GM12878 (cell line): ENCODE data around the gene KDM4C. TPM values are rescaled to one million over a fixed set of nuclear protein-coding genes. Genes with fewer than 3 reads are reported as not detected.

Source experiments
- ATAC-seq: fragments of 200-7000 bp; cut with Tn5 transposase; 3 replicates; pipeline ENCODE4 v1.9.1; 2020; ENCODE audit warnings: mild to moderate bottlenecking, moderate library complexity
- BruUV-seq: library from RNA; stranded (reverse); fragments of 400-500 nt; replicated peaks from 2 replicates; lab custom pipeline; 2021; lab: Mats Ljungman, UMichigan
- CTCF ChIA-PET: fragments of 300-600 bp; sonication (Branson Sonifier 250); formaldehyde crosslinking; extraction: SDS; loops from one replicate; lab custom pipeline; 2021; ENCODE audit warnings: inconsistent platforms; lab: Yijun Ruan, JAX
- POLR2A ChIA-PET: fragments of 350-600 bp; formaldehyde crosslinking; extraction: SDS; loops from one replicate; lab custom pipeline; 2021; ENCODE audit warnings: inconsistent platforms; lab: Charles Lee
- RAD21 ChIA-PET: fragments of 300-600 bp; sonication (Branson Sonifier 250); formaldehyde crosslinking; loops from one replicate; lab custom pipeline; 2023; ENCODE audit warnings: antibody characterized with exemption; ENCODE audit not compliant: unreplicated experiment; lab: Charles Lee
- SMC1A ChIA-PET: fragments of 300-600 bp; sonication (Branson Sonifier 250); formaldehyde crosslinking; loops from one replicate; lab custom pipeline; 2023; ENCODE audit not compliant: unreplicated experiment, uncharacterized antibody; lab: Charles Lee
- DNase-seq: peaks from one replicate; pipeline ENCODE4 v3.0.0-alpha.2; 2011; ENCODE audit warnings: low read depth, low spot score
- FAIRE-seq: peaks from 3 replicates; lab custom pipeline; 2011; peaks lifted over from hg19 to GRCh38; lab: Jason Lieb, UNC
- H2AFZ ChIP-seq: 2 replicates; pipeline ENCODE4 v1.6.0; 2011; ENCODE audit warnings: low read depth, low read length, control low read depth; ENCODE audit not compliant: control insufficient read depth
- H3K27ac ChIP-seq: 2 replicates; pipeline ENCODE4 v1.5.1; 2011; ENCODE audit warnings: control low read depth; ENCODE audit not compliant: control insufficient read depth, insufficient read depth
- H3K27me3 ChIP-seq, 2 experiments: replicated peaks in 1 of 2; 2 replicates each; pipeline versions ENCODE4 v1.6.0 to v1.6.1; 2011; ENCODE audit warnings: low read length in 1 of 2; ENCODE audit not compliant: control insufficient read depth in 2 of 2, insufficient read depth in 2 of 2
- H3K36me3 ChIP-seq, 2 experiments: 2 replicates each; pipeline ENCODE4 v1.5.1; 2011; ENCODE audit warnings: low read length in 1 of 2; ENCODE audit not compliant: control insufficient read depth in 2 of 2, insufficient read depth in 2 of 2
- H3K4me1 ChIP-seq: 2 replicates; pipeline ENCODE4 v1.6.1; 2011; ENCODE audit warnings: mild to moderate bottlenecking, low read length, moderate library complexity, mixed read lengths; ENCODE audit not compliant: control insufficient read depth, insufficient read depth
- H3K4me2 ChIP-seq: 2 replicates; pipeline ENCODE4 v1.6.0; 2011; ENCODE audit warnings: control low read depth; ENCODE audit not compliant: control insufficient read depth, insufficient read depth
- H3K4me3 ChIP-seq: fragments of 200-600 bp; sonication (generic); 2 replicates; pipeline ENCODE4 v1.5.1; 2016
- H3K79me2 ChIP-seq: 2 replicates; pipeline ENCODE4 v1.6.0; 2011; ENCODE audit warnings: low read length; ENCODE audit not compliant: control insufficient read depth, insufficient read depth
- H3K9ac ChIP-seq: 2 replicates; pipeline ENCODE4 v1.8.0; 2011; ENCODE audit warnings: low read length, control low read depth, mixed read lengths; ENCODE audit not compliant: control insufficient read depth, insufficient read depth
- H3K9me3 ChIP-seq: replicated peaks from 3 replicates; pipeline ENCODE4 v1.5.1; 2011; ENCODE audit warnings: mild to moderate bottlenecking, low read length; ENCODE audit not compliant: control insufficient read depth, insufficient read depth
- H4K20me1 ChIP-seq: 2 replicates; pipeline ENCODE4 v1.6.0; 2011; ENCODE audit not compliant: control insufficient read depth, insufficient read depth
- BHLHE40 ChIP-seq, 2 experiments: fragments of 450-650 bp in 1 of 2; IDR thresholded peaks; 2 replicates each; pipeline ENCODE4 v1.6.1; 2011 to 2017; ENCODE audit warnings: low read depth in 2 of 2, borderline replicate concordance in 1 of 2, improper control_type of control experiment in 1 of 2, low read length in 1 of 2, mild to moderate bottlenecking in 1 of 2
- BMI1 ChIP-seq: fragments of 450-650 bp; IDR thresholded peaks from 2 replicates; pipeline ENCODE4 v1.6.1; 2016; ENCODE audit warnings: mild to moderate bottlenecking, moderate library complexity, borderline replicate concordance
- CBFB ChIP-seq: IDR thresholded peaks from 2 replicates; pipeline ENCODE4 v1.6.1; 2016; ENCODE audit warnings: antibody characterized with exemption, low read depth
- FOXM1 ChIP-seq: IDR thresholded peaks from 2 replicates; pipeline ENCODE4 v1.6.1; 2012; ENCODE audit warnings: low read depth, mild to moderate bottlenecking, inconsistent platforms, low read length, moderate library complexity
- MEF2B ChIP-seq: fragments of 450-650 bp; IDR thresholded peaks from 2 replicates; pipeline ENCODE4 v1.6.1; 2018; ENCODE audit warnings: mild to moderate bottlenecking, moderate library complexity; ENCODE audit not compliant: partially characterized antibody, poor library complexity, severe bottlenecking
- MTA2 ChIP-seq: fragments of 450-650 bp; IDR thresholded peaks from 2 replicates; pipeline ENCODE4 v1.6.1; 2016; ENCODE audit warnings: low read depth, mild to moderate bottlenecking, moderate library complexity
- MXI1 ChIP-seq: fragments of 150-350 bp; IDR thresholded peaks from 2 replicates; pipeline ENCODE4 v1.6.1; 2011; ENCODE audit warnings: low read depth, mild to moderate bottlenecking, inconsistent platforms, low read length, improper control_type of control experiment
- NFIC ChIP-seq: IDR thresholded peaks from 2 replicates; pipeline ENCODE4 v1.6.1; 2012; ENCODE audit warnings: low read depth, mild to moderate bottlenecking, inconsistent platforms, low read length, moderate library complexity
- NR2F1 ChIP-seq: fragments of 450-650 bp; conservative IDR thresholded peaks from 2 replicates; pipeline ENCODE4 v1.6.1; 2017; ENCODE audit warnings: mild to moderate bottlenecking
- PML ChIP-seq: IDR thresholded peaks from 2 replicates; pipeline ENCODE4 v1.6.1; 2012; ENCODE audit warnings: low read length, inconsistent platforms
- RUNX3 ChIP-seq: IDR thresholded peaks from 2 replicates; pipeline ENCODE4 v1.6.1; 2012; ENCODE audit warnings: low read length, inconsistent platforms
- SIN3A ChIP-seq: IDR thresholded peaks from 2 replicates; pipeline ENCODE4 v1.6.1; 2012; ENCODE audit warnings: low read depth, low read length, improper control_type of control experiment
- SMC3 ChIP-seq: IDR thresholded peaks from 2 replicates; pipeline ENCODE4 v1.6.1; 2011; ENCODE audit warnings: low read length, improper control_type of control experiment, borderline replicate concordance
- TCF7 ChIP-seq: IDR thresholded peaks from 2 replicates; pipeline ENCODE4 v1.6.1; 2014; ENCODE audit warnings: antibody characterized with exemption, borderline replicate concordance
- WGBS: methylation state at CpG from one replicate; pipeline ENCODE4 v1.1.6; 2016; ENCODE audit warnings: low lambda C conversion rate; ENCODE audit not compliant: insufficient replicate concordance, insufficient coverage; ENCODE audit errors: missing lambda C conversion rate; 5-methylcytosine and 5-hydroxymethylcytosine counted together
- in situ Hi-C: fragments of 300-500 bp; cut with MboI; formaldehyde crosslinking; loops from 9 replicates; pipeline ENCODE4 v1.14.3; 2018; ENCODE audit warnings: mixed read lengths
- intact Hi-C: fragments of 100-400 bp; cut with micrococcal nuclease; formaldehyde crosslinking; loops from one replicate; pipeline ENCODE4 v1.14.2; 2022; ENCODE audit not compliant: unreplicated experiment
- polyA plus RNA-seq, 11 experiments: library from polyadenylated mRNA; depleted of rRNA in 4 of 11; unstranded in 6 of 11; stranded (reverse) in 5 of 11; fragments of >200 nt; fragmentation: Nextera tagmentation in 4 of 11; fragmentation: Illumina TruSeq in 1 of 11; extraction: Ambion mirVana in 4 of 11; extraction: Trizol in 1 of 11; gene quantifications; 1 replicate in 1 of 11; 2 replicates in 10 of 11; pipeline versions ENCODE4 v1.2.1 to v1.2.3, GENCODE V29; 2011 to 2016; ENCODE audit warnings: inconsistent platforms in 2 of 11, missing spikeins in 2 of 11, low read depth in 1 of 11
- total RNA-seq, 4 experiments: library from RNA; depleted of rRNA in 3 of 4; stranded (reverse); fragments of >200 nt in 3 of 4; fragmentation: Illumina TruSeq in 1 of 4; extraction: Trizol in 1 of 4; gene quantifications; 2 replicates each; pipeline versions ENCODE4 v1.2.1 to v1.2.3, GENCODE V29; 2013 to 2021
- TF ChIP-seq, protein P1 (sequence below): IDR thresholded peaks from 2 replicates; pipeline ENCODE4 v1.6.1; 2012; ENCODE audit warnings: low read length, inconsistent platforms
- TF ChIP-seq, protein P2 (sequence below): fragments of 450-650 bp; conservative IDR thresholded peaks from 2 replicates; pipeline ENCODE4 v1.6.1; 2017; ENCODE audit warnings: mild to moderate bottlenecking, moderate library complexity
- TF ChIP-seq, protein P3 (sequence below): IDR thresholded peaks from 2 replicates; pipeline ENCODE4 v1.6.1; 2011; ENCODE audit warnings: borderline replicate concordance, low read depth, mild to moderate bottlenecking, moderate library complexity, mixed read lengths, low read length; ENCODE audit not compliant: insufficient read depth; ENCODE audit errors: extremely low read length

Gene KDM4C
- total and polyA plus RNA-seq, 10 of the 15 experiments (the other 5 are each of a cell fraction or from before 2014, with no cell fraction given), result 6.8 to 41.2 (median 20.1) TPM

DNA sequence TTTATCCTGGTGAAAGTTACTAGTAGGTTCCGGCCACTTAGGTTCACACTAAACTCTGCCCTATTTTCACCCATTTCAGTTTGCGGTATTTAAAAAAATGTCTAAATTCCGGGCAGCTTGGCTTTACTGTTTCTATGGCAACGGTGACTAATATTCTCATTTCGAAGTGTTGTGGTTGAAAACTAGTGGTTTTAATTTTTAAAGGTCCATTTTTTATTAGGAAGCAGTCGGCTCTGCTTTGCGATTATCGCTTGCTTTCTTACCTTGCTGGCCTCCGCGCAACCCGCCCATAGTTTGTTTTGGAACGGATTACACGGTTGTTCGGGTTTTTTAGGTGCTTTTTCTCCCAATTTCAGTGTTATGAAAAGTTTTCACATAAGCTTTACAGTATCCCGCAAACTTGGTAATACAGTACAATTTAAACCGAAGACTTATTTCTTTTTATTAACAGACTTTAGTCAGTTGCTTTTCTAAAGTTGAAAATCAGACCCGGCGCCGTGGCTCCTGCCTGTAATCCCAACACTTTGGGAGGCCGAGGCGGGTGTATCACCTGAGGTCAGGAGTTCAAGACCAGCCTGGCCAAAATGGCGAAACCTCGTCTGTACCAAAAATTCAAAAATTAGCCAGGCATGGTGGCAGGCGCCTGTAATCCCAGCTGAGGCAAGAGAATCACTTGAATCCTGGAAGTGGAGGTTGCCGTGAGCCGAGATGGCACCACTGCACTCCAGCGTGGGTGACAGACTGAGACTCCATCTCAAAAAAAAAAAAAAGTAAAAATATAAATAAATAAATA is 1.6 kb downstream of the KDM4C start:
- POLR2A ChIA-PET, result interaction anchor here (0.6 to 2.7 kb wide), 11 partner anchors 8 to 94 kb away, joined by 3 to 12 read pairs (median 4); no protein-coding TSS in a partner anchor
- Histone ChIP-seq H3K4me3 (peak overlapping the region; percentile 76), H3K27ac (peak overlapping the region; percentile 96), H4K20me1 (0 out of 2 replicates have a peak, but pooled peaks cover 2% of the 10 kb centered on the region), H3K27me3 (no peaks in the 10 kb centered on the region), H3K9me3 (no peaks in the 10 kb centered on the region; the same call in 2 of the 3 replicates), H3K79me2 (peaks cover 65% of the 10 kb centered on the region), H2AFZ (peak overlapping the region; percentile 6; the same call in 1 of the 2 replicates), H3K4me2 (peak overlapping the region; percentile 14), H3K9ac (peak overlapping the region; percentile 90), H3K4me1 (peaks cover 6% of the 10 kb centered on the region), H3K36me3 (no peaks in the 10 kb centered on the region)
- WGBS, result 14% methylated on average over 27 of the region's 27 CpGs
- intact Hi-C loops, result loop anchor here (5.0 kb wide), 2 partner anchors 57 to 162 kb away; no protein-coding TSS in a partner anchor
- FAIRE-seq (no peak), ATAC-seq (peak; percentile 3), DNase-seq (peak; percentile 62)
- in situ Hi-C loops, result no loop called here
- CTCF ChIA-PET, result interaction anchor here (0.5 kb wide), 1 partner anchor 1936 kb away, joined by 3 read pairs; no protein-coding TSS in a partner anchor
- BruUV-seq, result no TSS peak
- RAD21 ChIA-PET, result interaction anchor here (1.1 to 2.9 kb wide), 5 partner anchors 8 to 127 kb away, joined by 3 to 15 read pairs (median 4); no protein-coding TSS in a partner anchor
- SMC1A ChIA-PET, result interaction anchor here (0.6 to 2.4 kb wide), 8 partner anchors 9 to 83 kb away, joined by 3 to 11 read pairs (median 3); no protein-coding TSS in a partner anchor
- TF ChIP-seq CBFB (0 out of 2 replicates have a peak, but pooled peaks have one; percentile 53), BMI1 (peak; percentile 98), RUNX3 (peak; percentile 95), MEF2B (peak; percentile 60), NFIC (peak; percentile 65), BHLHE40 (IDR thresholded peaks at IDR 0.05; ENCODE audit: borderline replicate concordance in 1 of 2, low read depth in 2 of 2, low read length in 1 of 2) (no peak), SIN3A (peak; percentile 83), MTA2 (peak; percentile 14; the same call in 1 of the 2 replicates), TCF7 (peak; percentile 20; the same call in 1 of the 2 replicates), NR2F1 (peak; percentile 10; the same call in 1 of the 2 replicates), MXI1 (peak; percentile 68; the same call in 1 of the 2 replicates), FOXM1 (peak; percentile 58; the same call in 1 of the 2 replicates), SMC3 (no peak), PML (0 out of 2 replicates have a peak, but pooled peaks have one; percentile 63)
- TF ChIP-seq, protein P1, sequence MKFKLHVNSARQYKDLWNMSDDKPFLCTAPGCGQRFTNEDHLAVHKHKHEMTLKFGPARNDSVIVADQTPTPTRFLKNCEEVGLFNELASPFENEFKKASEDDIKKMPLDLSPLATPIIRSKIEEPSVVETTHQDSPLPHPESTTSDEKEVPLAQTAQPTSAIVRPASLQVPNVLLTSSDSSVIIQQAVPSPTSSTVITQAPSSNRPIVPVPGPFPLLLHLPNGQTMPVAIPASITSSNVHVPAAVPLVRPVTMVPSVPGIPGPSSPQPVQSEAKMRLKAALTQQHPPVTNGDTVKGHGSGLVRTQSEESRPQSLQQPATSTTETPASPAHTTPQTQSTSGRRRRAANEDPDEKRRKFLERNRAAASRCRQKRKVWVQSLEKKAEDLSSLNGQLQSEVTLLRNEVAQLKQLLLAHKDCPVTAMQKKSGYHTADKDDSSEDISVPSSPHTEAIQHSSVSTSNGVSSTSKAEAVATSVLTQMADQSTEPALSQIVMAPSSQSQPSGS, result peak; percentile 74
- TF ChIP-seq, protein P2, sequence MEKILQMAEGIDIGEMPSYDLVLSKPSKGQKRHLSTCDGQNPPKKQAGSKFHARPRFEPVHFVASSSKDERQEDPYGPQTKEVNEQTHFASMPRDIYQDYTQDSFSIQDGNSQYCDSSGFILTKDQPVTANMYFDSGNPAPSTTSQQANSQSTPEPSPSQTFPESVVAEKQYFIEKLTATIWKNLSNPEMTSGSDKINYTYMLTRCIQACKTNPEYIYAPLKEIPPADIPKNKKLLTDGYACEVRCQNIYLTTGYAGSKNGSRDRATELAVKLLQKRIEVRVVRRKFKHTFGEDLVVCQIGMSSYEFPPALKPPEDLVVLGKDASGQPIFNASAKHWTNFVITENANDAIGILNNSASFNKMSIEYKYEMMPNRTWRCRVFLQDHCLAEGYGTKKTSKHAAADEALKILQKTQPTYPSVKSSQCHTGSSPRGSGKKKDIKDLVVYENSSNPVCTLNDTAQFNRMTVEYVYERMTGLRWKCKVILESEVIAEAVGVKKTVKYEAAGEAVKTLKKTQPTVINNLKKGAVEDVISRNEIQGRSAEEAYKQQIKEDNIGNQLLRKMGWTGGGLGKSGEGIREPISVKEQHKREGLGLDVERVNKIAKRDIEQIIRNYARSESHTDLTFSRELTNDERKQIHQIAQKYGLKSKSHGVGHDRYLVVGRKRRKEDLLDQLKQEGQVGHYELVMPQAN, result peak; percentile 80; the same call in 1 of the 2 replicates
- TF ChIP-seq, protein P3, sequence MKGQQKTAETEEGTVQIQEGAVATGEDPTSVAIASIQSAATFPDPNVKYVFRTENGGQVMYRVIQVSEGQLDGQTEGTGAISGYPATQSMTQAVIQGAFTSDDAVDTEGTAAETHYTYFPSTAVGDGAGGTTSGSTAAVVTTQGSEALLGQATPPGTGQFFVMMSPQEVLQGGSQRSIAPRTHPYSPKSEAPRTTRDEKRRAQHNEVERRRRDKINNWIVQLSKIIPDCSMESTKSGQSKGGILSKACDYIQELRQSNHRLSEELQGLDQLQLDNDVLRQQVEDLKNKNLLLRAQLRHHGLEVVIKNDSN, result no peak
